Stimulated activated memory B cell treated with anti-CD40 and anti-IgM and Interleukin-4, amounts not matched to agents 10 μg/mL and 1 μg/mL and 100 μg/mL, for 72 hours (primary cell): ENCODE data around the gene SLC35E3.
"Not testable (repeated sequence)": the region's sequence is repeated elsewhere in the genome, so short reads cannot be mapped to it uniquely, and the experiment has no call there.

Experiments
- ATAC-seq: fragments of 150-1000 bp; cut with Tn5 transposase; 2 replicates; pipeline ENCODE4 v1.10.0; 2021
- H3K27ac Mint-ChIP-seq: one replicate; pipeline ENCODE4 v1.8.0; 2022; ENCODE audit warnings: mild to moderate bottlenecking, mixed read lengths
- H3K27me3 Mint-ChIP-seq: one replicate; pipeline ENCODE4 v1.8.0; 2022; ENCODE audit warnings: mixed read lengths
- H3K36me3 Mint-ChIP-seq: one replicate; pipeline ENCODE4 v1.8.0; 2022; ENCODE audit warnings: mixed read lengths
- H3K4me1 Mint-ChIP-seq: one replicate; pipeline ENCODE4 v1.8.0; 2022; ENCODE audit warnings: mixed read lengths
- H3K4me3 Mint-ChIP-seq: one replicate; pipeline ENCODE4 v1.8.0; 2022; ENCODE audit warnings: mild to moderate bottlenecking, moderate library complexity, mixed read lengths
- H3K9me3 Mint-ChIP-seq: one replicate; pipeline ENCODE4 v1.8.0; 2022; ENCODE audit warnings: mixed read lengths

The SLC35E3 gene

GRCh38 chr12:68811573-68811972 is 65.6 kb downstream of the SLC35E3 start:
- Mint-ChIP-seq H3K27ac (peak overlapping the region; percentile 49), H3K4me1 (peaks cover 42% of the 10 kb centered on the region), H3K4me3 (peak overlapping the region; percentile 23), H3K36me3 (peaks cover 26% of the 10 kb centered on the region)
- H3K9me3 Mint-ChIP-seq, ATAC-seq, H3K27me3 Mint-ChIP-seq: not testable (repeated sequence)

- Mint-ChIP-seq H3K27ac (no peak overlapping the region), H3K4me3 (no peak overlapping the region), H3K36me3 (peaks cover 26% of the 10 kb centered on the region), H3K27me3 (no peaks in the 10 kb centered on the region), H3K9me3 (no peaks in the 10 kb centered on the region), H3K4me1 (peaks cover 42% of the 10 kb centered on the region)
- ATAC-seq, result no peak
These were observed 66.7 kb downstream of the SLC35E3 start for GRCh38 chr12:68812553-68813241.

- ATAC-seq, result no peak
- Mint-ChIP-seq H3K4me1 (peaks cover 42% of the 10 kb centered on the region), H3K9me3 (no peaks in the 10 kb centered on the region), H3K27me3 (no peaks in the 10 kb centered on the region), H3K27ac (no peak overlapping the region), H3K36me3 (peaks cover 26% of the 10 kb centered on the region), H3K4me3 (no peak overlapping the region)
These were observed 67.2 kb downstream of the SLC35E3 start for GRCh38 chr12:68813242-68813593.

GRCh38 chr12:68814490-68815231 is 68.7 kb downstream of the SLC35E3 start:
- Mint-ChIP-seq H3K36me3 (peaks cover 35% of the 10 kb centered on the region), H3K9me3 (no peaks in the 10 kb centered on the region), H3K4me1 (peaks cover 42% of the 10 kb centered on the region), H3K27ac (no peak overlapping the region), H3K4me3 (no peak overlapping the region), H3K27me3 (no peaks in the 10 kb centered on the region)
- ATAC-seq, result no peak

- Mint-ChIP-seq H3K27me3 (no peaks in the 10 kb centered on the region), H3K4me1 (peaks cover 42% of the 10 kb centered on the region), H3K27ac (no peak overlapping the region), H3K36me3 (peaks cover 31% of the 10 kb centered on the region), H3K4me3 (no peak overlapping the region), H3K9me3 (no peaks in the 10 kb centered on the region)
- ATAC-seq, result no peak
These were observed 69.4 kb downstream of the SLC35E3 start for GRCh38 chr12:68815232-68815927.

- Mint-ChIP-seq H3K27ac (no peak overlapping the region), H3K9me3 (no peaks in the 10 kb centered on the region), H3K27me3 (no peaks in the 10 kb centered on the region), H3K4me1 (peaks cover 37% of the 10 kb centered on the region), H3K4me3 (no peak overlapping the region), H3K36me3 (peaks cover 32% of the 10 kb centered on the region)
- no peak for ATAC-seq
These were observed 70.2 kb downstream of the SLC35E3 start for GRCh38 chr12:68815928-68816800.

- not testable (repeated sequence) for H3K4me3 Mint-ChIP-seq, H3K9me3 Mint-ChIP-seq, H3K27ac Mint-ChIP-seq, H3K27me3 Mint-ChIP-seq, ATAC-seq
- Mint-ChIP-seq H3K36me3 (peaks cover 49% of the 10 kb centered on the region), H3K4me1 (peaks cover 26% of the 10 kb centered on the region)
These were observed 73.5 kb downstream of the SLC35E3 start for GRCh38 chr12:68819481-68819880.

GRCh38 chr12:68821357-68822188 is 75.6 kb downstream of the SLC35E3 start:
- H3K27me3 Mint-ChIP-seq, result no peaks in the 10 kb centered on the region
- H3K9me3 Mint-ChIP-seq, result no peaks in the 10 kb centered on the region
- H3K27ac Mint-ChIP-seq, result peak overlapping the region; percentile 48
- H3K4me3 Mint-ChIP-seq, result no peak overlapping the region
- peaks cover 55% of the 10 kb centered on the region for H3K36me3 Mint-ChIP-seq
- peaks cover 23% of the 10 kb centered on the region for H3K4me1 Mint-ChIP-seq
- ATAC-seq, result no peak

- H3K4me1 Mint-ChIP-seq, result peaks cover 23% of the 10 kb centered on the region
- H3K36me3 Mint-ChIP-seq, result peaks cover 54% of the 10 kb centered on the region
- H3K27ac Mint-ChIP-seq, result no peak overlapping the region
- H3K9me3 Mint-ChIP-seq, result no peaks in the 10 kb centered on the region
- H3K27me3 Mint-ChIP-seq, result no peaks in the 10 kb centered on the region
- no peak overlapping the region for H3K4me3 Mint-ChIP-seq
- no peak for ATAC-seq
These were observed 77.7 kb downstream of the SLC35E3 start for GRCh38 chr12:68823696-68824095.

- H3K4me3 Mint-ChIP-seq, result no peak overlapping the region
- H3K9me3 Mint-ChIP-seq, result no peaks in the 10 kb centered on the region
- peaks cover 50% of the 10 kb centered on the region for H3K36me3 Mint-ChIP-seq
- no peak overlapping the region for H3K27ac Mint-ChIP-seq
- H3K4me1 Mint-ChIP-seq, result peaks cover 23% of the 10 kb centered on the region
- no peak for ATAC-seq
- no peaks in the 10 kb centered on the region for H3K27me3 Mint-ChIP-seq
These were observed 78.2 kb downstream of the SLC35E3 start for GRCh38 chr12:68824131-68824530.

- no peak overlapping the region for H3K27ac Mint-ChIP-seq
- no peaks in the 10 kb centered on the region for H3K9me3 Mint-ChIP-seq
- peaks cover 45% of the 10 kb centered on the region for H3K36me3 Mint-ChIP-seq
- no peaks in the 10 kb centered on the region for H3K27me3 Mint-ChIP-seq
- no peak overlapping the region for H3K4me3 Mint-ChIP-seq
- peaks cover 23% of the 10 kb centered on the region for H3K4me1 Mint-ChIP-seq
- ATAC-seq, result no peak
These were observed 78.7 kb downstream of the SLC35E3 start for GRCh38 chr12:68824597-68825250.

- Mint-ChIP-seq H3K4me1 (peaks cover 30% of the 10 kb centered on the region), H3K36me3 (peaks cover 50% of the 10 kb centered on the region), H3K4me3 (no peak overlapping the region), H3K27me3 (no peaks in the 10 kb centered on the region), H3K9me3 (no peaks in the 10 kb centered on the region), H3K27ac (no peak overlapping the region)
- ATAC-seq, result no peak
These were observed 79.7 kb downstream of the SLC35E3 start for GRCh38 chr12:68825569-68826217.

GRCh38 chr12:68827895-68828671 is 82.1 kb downstream of the SLC35E3 start:
- Mint-ChIP-seq H3K4me3 (no peak overlapping the region), H3K27ac (no peak overlapping the region), H3K27me3 (no peaks in the 10 kb centered on the region), H3K4me1 (peaks cover 23% of the 10 kb centered on the region), H3K36me3 (peaks cover 48% of the 10 kb centered on the region), H3K9me3 (no peaks in the 10 kb centered on the region)
- no peak for ATAC-seq
